Epidermal melanocyte (primary cell): ENCODE measurements around the gene UBALD1.
"Not testable (repeated sequence)": the region's sequence is repeated elsewhere in the genome, so short reads cannot be mapped to it uniquely, and the experiment has no call there.

Experiments
- DNase-seq: peaks from one replicate; pipeline ENCODE4 v3.0.0; 2011; ENCODE audit warnings: low spot score; ENCODE audit not compliant: insufficient read length

The UBALD1 gene

DNA sequence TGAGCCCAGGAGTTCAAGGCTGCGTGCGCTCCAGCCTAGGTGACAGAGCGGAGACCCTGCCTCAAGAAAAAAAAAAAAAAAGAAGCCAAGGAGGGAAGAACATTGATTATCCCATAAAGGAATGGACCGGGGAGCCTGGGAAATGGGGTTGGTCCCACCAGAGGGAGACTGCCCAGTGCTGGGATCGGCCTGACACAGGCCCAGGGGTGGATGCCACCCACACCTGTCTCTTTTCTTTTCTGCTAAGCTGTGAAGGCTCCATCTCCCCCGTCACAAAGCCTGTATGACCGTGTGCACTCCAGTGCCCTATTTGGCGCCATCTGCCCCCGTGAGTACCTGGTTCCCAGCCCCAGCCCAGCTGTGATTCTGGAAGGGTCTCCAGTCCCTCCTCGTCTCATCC, 15.7 kb downstream of the UBALD1 start:
- no peak for DNase-seq

DNA sequence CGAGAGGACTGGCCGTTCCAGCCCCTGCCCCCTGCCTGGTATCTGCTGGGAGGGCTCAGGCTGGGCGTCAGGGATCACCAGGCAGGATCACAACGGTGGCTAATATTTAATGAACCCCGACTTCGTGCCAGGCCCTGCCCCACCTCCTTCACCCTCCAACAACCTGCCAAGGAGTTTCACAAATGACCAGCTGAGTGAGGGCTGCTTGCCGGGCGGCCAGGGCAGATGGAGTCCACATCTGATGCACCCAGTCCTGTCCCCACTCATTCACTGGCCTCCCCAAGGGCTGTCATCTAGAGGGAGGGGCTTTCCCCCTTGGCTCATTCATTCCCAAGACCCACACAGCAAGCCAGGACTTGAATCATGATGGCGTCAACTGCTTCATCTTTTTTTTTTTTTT, 17.5 kb downstream of the UBALD1 start:
- no peak for DNase-seq

DNA sequence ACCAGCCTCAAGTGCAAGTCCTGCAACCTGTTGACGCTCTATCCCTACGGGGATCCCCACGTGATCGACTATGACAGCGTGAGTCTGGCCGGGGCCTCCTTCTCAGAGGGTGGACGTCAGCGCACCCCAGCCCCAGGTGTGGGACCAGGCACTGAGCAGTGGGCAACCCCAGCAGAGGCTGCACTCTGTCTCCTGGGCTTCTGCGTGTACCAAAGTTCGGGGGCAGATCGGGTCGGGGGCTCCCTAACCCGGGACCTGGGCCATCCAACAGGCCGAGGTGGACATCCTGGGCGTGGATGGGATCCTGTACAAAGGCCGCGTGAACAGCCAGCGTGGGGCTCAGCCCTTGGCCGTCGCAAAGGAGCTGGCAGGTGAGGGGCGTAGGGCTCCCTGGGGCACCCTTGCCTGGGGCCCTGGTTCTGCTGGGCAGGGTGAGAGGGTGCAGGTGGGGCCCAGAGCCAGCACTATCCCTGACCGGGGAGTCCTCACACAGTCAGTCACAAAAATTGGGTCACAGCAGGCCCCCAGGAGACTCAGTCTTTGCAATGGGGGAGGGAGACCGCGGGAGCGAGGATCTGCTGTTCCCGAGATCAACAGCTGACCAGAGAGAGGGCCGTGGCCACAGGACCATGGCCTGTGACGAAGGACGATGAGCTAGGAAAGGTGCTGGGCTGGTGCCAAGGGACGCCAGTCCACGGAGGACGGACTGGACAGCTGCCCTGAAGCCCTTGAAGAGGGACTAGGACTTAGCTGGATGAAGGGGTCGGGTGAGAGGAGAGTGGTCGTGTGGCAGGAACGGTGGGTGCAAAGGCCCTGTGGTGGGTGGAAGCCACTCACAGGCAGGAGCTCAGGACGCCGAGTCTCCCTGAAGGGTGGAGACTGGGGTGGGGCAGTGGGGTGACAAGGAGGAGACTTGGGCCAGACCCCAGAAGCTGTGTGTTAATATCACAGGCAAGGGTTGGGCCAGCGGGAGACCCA, 20.0 kb downstream of the UBALD1 start:
- no peak for DNase-seq

DNA sequence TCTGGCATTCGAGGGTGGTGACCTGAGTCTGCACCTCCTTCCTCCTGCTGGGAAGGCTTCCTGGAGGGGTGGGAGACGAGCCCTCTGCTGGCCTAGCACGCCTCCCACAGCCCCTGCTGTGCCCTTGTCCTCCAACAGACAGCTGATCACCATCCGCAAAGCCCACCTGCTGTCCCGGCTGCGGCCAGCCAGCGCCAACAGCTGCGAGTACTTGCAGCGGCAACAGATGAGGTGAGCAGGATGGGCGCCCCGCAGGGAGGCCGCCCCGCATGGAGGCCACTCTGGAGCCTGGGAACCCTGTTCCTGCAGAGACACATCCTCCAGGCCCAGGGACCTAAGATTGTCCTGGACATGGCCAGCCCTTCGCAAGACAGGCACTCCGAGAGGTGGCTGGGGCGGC, 21.6 kb downstream of the UBALD1 start:
- no peak for DNase-seq

DNA sequence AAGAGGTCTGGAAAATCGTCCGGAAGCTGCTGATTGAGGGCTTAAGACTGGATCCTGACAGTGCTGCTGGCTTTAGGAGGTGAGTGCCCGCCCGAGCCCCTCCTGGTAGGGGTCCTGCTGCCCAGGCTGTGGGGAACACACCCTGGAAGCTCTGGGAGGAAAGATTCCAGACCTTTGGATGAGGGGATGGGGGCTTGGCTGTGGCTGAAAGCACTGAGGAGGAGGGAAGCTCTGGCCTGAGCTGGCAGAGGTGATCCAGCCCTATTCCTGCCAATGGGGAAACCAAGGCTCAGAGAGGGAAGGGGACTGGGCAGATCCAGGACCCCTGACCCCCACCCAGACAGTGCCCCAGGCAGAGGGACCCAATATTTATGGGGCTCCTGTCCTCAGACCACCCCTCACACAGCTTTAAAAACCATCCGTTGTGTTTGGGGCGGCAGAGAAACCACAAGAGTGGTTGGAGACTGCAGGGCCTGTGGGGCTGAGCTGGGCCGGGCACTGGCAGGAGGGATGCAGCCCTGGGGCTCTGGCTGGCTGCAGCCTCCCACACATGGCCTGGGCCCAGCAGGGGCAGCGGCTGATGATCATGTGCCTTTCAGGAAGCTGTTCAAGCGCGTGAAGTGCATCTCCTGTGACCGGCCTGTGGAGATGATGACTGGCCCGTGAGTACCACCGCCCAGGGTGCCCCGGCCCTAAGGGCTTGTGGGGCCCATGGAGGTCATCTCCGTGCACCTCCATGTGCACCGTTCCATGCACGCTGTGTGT, 22.8 kb downstream of the UBALD1 start:
- peak; percentile 67 for DNase-seq

DNA sequence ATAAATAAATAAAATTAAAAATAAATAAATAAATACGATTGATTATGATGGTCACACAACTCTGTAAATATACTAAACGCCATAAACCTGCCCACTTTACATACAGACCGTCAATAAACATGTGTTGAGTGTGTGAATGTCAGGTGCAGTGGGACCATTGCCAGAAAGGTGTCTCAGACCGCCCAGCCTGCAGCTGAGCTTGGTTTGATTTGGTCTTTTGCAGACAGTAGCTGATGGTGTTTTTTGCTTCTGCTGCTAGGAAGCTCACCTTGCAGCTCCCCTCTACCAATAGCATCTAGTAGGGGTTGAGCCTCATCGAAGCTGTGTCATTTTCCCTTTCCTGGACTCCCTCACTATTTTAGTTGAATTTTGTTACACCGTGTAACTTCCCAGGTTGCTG, 23.5 kb downstream of the UBALD1 start:
- DNase-seq: no peak

DNA sequence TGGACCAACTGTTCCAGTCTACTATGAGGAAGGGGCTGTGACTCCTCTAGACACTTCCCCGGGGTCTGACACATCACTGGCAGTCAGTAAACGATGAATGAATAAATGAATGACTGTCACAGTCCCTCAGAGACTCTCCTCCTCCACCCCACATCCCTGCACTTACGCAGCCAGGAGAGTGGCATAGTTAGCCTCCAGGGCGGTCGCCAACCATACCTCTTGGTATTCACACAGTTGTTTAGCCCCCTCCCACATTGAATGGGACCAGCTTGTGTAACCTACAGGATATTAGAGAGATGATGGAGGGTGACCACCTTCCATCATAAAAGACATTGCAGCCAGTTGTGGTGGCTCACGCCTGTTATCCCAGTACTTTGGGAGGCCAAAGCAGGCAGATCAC, 25.7 kb downstream of the UBALD1 start:
- DNase-seq: no peak

DNA sequence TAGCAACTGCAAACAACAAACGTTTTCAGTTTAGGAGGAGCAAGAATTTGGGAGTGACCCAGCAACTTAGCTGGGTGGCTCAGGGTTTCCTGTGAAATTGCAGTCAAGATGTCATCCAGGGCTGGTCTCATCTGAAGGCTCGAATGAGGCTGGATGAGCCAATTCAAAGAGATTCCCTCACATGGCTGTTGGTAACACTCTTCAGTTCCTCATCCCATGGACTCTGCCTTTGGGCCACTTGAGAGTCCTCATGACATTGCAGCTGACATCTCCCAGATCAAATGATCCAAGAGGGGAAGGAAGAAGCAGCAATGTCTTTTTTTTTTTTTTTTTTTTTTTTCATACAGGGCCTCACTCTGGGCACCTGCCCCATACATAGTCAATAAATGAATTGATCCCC, 26.3 kb downstream of the UBALD1 start:
- no peak for DNase-seq

DNA sequence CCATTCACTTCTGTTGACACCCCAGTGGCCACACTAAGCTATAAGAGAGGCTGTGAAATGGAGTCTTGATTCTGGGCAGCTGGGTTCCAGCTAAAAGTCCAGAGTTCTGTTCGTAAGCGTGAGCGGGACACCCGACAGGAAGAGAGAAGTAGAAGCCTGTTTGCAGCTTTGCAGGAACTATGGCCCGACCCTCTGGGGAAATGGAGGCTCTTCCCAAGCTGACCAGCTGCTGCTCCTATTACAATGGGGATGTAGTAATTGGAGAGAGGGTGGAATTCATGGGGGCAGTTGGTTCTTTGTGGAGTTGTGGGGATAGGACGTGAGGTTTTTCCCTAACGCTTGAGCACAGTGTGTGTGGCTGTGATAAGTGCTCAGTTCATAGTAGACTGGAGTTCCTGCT, 28.4 kb downstream of the UBALD1 start:
- DNase-seq: no peak

DNA sequence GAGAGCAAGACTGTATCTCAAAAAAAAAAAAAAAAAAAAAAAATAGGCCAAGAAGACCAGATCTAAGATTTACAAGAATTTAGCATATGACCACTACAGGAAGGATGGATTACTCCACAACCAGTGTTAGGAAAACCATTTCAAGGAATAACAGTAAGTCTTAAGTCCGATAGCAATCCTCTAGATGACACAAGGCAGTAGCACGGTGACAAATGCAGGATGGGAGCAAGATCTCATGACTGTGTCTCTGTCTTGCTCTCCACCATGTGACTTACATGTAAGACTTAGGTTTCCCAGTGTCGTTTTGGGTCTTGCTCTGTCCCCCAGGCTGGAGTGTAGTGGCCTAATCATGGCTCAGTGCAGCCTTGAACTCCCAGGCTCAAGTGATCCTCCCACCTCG, 30.8 kb downstream of the UBALD1 start:
- no peak for DNase-seq

DNA sequence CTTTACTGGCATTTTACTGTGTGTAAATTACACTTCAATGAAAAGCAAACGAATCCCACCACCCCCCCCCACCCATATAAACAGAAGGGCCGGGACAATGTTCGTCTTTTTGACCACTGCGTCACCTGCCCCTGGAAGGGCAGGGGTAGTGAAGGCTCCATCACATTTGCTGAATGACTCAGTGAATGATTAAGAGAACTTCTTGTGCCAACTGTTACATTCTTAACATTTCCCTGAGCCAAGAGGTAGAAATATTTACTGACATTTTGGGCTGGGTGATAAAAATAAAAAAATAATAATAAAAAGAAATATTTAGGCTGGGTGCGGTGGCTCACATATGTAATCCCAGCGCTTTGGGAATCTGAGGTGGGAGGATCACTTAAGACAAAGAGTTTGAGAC, 34.4 kb downstream of the UBALD1 start:
- no peak for DNase-seq

DNA sequence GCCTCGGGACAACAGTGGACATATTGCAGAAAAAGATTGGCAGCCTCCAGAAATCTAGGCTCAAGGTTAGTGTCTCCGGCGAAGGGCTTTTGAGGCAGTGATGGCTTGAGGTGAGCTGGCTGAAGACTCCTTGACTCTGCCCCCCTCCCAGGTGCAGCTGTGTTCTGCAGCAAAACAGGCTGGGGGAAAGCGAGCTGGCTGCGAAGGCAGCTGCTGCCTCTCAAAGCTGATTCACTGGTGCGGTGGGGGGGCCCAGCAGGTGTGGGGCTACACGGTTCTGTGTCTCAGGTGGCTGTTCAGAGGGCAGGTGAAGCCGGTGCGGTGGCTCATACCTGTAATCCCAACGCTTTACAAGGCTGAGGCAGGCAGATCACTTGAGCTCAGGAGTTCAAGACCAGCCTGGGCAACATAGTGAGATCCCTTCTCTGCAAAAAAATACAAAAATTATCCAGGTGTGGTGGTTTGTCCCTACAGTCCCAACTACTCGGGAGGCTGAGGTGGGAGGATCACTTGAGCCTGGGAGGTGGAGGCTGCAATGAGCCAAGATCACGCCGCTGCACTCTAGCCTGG, 35.6 kb downstream of the UBALD1 start:
- DNase-seq: no peak

DNA sequence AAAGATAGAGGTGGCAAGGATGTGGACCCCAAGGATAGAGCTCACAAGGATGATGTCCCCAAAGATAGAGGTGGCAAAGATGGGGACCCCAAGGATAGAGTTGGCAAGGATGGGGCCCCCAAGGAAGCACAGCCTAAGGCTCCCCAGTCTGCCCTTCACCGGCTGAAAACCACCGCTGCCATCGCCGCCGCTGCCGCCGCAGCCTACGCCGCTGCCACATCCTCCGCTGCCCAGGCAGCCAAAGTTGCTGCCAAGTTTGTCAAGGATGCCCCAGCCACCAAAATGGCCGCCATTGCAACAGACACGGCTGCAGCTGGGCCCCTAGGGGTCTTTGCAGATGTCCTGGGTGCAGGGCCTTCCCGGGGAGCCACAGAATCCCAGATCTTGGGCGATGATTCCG, 38.7 kb downstream of the UBALD1 start:
- DNase-seq: no peak

DNA sequence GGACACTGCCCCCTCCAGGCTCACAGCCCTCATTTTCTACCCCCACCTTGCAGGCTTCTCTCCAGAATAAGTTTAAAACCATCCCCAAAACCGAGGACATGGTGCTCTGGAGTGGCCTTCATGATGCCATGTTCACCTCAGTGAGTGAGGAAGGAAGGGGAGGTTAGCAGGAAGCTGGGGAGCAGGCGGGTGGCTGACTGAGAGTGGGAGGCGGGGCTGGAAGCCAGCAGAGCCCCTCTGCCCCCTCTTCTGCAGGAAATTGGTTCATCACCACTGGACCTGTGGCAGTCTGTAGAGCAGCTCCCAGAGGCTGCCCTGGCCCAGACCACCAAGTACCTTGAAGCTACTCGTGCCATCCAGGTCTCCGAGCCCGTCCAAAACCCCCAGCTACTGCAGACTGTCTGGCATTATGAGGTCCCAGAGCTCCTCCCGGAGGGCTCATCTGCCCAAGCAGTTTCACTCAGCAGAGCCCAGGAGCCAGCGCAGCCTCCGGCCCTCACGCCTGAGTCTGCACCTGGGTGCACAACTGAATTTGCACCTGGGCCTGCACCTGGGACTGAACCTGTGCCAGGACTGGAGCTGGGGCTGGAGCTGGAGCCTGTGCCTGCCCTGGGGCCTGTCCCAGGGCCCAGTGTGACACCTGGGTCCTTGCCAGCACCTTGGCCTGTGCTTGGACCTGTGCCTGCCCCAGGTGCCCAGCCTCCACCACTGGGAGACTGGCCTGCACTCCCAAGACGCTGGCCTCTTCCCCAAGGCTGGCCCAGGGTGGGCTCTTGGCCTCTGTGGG, 39.6 kb downstream of the UBALD1 start:
- no peak for DNase-seq

DNA sequence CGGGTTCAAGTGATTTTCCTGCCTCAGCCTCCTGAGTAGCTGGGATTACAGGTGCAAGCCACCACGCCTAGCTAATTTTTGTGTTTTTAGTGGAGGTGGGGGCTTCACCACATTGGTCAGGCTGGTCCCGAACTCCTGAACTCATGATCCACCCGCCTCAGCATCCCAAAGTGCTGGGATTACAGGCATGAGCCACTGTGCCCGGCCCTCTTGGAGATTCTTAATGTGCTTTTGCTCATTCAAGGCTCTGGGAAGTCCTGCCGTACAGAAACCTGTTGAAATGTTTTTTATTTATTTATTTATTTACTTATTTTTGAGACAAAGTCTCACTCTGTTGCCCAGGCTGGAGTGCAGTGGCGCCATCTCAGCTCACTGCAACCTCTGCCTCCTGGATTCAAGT, 40.8 kb downstream of the UBALD1 start:
- not testable (repeated sequence) for DNase-seq

DNA sequence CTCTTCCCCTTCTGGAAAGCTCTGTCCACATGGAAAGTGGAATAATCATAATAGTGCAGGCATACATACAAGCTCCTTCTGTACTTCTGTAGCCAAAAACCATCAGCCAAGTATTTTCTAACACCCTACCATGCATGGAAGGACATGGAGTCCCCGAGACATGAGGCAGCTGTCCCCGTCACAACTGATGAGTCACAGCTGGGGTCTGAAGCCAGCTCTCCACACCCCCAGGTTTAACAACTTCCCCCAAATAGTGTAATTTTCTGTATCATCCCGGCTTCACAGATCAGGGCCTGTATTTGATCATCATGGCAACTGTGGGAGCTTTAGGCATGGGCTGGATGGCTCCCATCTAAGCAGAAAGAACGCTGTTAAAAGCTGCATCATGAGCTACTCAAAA, 42.0 kb downstream of the UBALD1 start:
- no peak for DNase-seq

DNA sequence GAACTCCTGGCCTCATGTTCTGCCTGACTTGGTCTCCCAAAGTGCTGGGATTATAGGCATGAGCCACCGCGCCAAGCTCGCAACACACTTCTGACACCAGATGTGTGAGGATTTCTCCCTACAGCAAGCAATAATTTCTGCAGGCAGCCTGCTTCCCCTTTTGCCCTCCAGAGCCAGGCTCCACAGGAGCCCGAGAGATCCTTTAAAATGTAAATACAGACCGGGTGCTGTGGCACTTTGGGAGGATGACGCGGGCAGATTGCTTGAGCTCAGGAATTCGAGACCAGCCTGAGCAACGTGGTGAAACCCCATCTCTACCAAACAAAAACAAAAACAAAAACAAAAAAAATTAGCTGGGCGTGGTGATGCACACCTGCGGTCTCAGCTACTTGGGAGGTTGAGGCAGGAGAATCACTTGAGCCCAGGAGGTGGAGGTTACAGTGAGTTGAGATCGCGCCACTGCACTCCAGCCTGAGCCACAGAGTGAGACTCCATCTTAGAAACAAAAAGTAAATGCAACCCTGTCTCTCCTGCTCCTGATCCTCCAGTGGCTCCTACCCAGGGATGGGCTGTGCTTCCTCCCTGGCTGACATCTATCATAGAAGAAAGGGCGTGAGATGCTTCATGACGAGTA, 43.9 kb downstream of the UBALD1 start:
- DNase-seq: no peak

DNA sequence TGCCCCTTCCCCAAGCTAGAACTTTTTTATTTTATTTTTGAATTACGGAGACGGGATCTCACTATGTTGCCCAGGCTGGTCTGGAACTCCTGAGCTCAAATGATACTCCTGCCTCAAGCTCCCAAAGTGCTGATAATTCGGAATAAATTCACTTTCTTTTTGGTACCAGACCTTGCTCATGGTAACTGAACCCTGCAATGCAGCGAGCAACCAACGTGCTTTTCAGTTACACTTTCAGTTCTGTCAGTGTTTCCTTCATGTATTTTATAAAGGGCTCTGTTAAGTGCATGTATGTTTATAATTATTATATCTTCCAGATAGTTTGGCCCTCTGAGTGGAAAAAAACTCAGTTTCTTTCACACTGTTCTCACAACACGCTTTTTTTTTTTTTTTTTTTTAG, 44.6 kb downstream of the UBALD1 start:
- no peak for DNase-seq

DNA sequence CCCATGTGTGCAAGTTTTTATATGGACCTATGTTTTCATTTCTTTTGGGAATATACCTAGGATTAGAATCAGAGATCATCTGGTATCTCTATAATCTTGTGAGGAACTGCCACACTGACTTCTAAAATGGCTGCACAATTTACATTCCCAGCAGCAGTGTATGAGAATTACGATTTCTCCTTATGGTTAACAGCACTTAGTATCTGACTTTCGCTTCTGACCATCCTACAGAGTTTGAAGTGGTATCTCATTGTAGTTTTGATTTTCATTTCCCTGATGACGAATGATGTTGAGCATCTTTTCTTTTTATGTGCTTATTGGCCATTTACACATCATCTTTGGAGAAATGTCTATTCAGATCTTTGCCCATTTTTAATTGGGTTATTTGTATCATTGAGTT, 48.5 kb downstream of the UBALD1 start:
- no peak for DNase-seq

DNA sequence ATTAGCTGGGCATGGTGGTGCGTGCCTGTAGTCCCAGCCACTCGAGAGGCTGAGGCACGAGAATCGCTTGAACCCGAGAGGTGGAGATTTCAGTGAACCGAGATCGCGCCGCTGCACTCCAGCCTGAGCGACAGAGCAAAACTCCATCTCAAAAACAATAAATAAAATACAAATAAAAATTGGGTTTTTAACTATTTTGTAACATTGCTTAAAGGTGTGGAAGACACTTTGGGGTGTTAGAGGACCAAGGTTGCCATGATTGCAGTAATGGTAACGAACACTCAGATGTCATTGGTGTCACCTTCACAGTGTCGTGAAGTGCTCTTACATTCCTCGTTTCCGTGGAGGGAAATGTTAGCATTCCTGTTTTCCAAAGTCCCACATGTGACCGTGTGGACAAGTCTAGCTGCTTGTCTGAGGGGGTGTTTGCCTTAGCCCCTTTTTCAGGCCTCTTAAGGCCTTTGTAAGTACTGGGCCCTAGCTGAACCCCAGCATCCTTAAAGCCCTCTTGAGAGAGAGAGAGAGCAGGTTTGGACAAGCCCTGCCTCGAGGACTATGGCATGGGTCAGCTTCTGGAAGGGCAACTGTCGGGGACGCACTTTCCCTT, 49.9 kb downstream of the UBALD1 start:
- no peak for DNase-seq

DNA sequence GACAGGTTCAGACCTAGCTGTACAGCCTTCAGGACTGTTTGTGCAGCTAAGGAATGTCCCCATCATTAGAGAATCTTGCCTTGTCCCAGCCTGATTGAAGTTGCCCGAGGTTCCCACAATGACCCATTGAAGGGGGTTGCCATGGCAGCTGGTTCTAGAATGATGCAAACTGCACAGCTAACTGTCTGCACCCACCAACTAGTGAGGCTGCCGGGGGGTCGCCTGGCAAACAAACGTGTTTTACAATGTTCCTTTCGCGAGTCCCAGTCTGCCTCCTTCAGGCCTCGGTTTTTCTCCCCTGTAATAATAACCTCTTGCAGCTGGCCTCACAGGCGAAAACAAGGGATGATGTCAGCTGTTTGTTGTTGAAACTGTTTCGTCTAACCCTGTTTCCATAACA, 53.1 kb downstream of the UBALD1 start:
- DNase-seq: no peak
